Esophagus muscularis mucosa (tissue), 4 donors: Measurements from ENCODE around the gene MMP17. TPM values are rescaled to one million over a fixed set of nuclear protein-coding genes. Genes with fewer than 3 reads are reported as not detected.
"Not testable (repeated sequence)": the region's sequence is repeated elsewhere in the genome, so short reads cannot be mapped to it uniquely, and the experiment has no call there.

Source experiments
- DNase-seq: peaks from one replicate; pipeline ENCODE4 v3.0.0-alpha.2; 2017; ENCODE audit errors: extremely low spot score
- H3K27ac ChIP-seq, 4 donors: fragments of 200-600 bp; sonication (generic); replicated peaks in 1 of 4; 1 replicate in 3 of 4; 2 replicates in 1 of 4; pipeline ENCODE4 v1.5.1; 2016 to 2019; ENCODE audit warnings: mild to moderate bottlenecking in 1 of 4
- H3K27me3 ChIP-seq, 4 donors: fragments of 200-600 bp; sonication (generic); one replicate each; pipeline versions ENCODE4 v1.5.1 to v1.6.0; 2016 to 2019
- H3K36me3 ChIP-seq, 4 donors: fragments of 200-600 bp; sonication (generic); one replicate each; pipeline ENCODE4 v1.5.1; 2016 to 2019
- H3K4me1 ChIP-seq, 4 donors: fragments of 200-600 bp; sonication (generic); one replicate each; pipeline ENCODE4 v1.5.1; 2016 to 2019
- H3K4me3 ChIP-seq, 4 donors: fragments of 200-600 bp; sonication (generic); 1 replicate in 2 of 4; 2 replicates in 2 of 4; pipeline ENCODE4 v1.5.1; 2016 to 2019; ENCODE audit warnings: mild to moderate bottlenecking in 4 of 4, moderate library complexity in 1 of 4
- H3K9me3 ChIP-seq, 4 donors: fragments of 200-600 bp; sonication (generic); 1 replicate in 3 of 4; 2 replicates in 1 of 4; pipeline ENCODE4 v1.5.1; 2016 to 2019
- CTCF ChIP-seq, 3 experiments: fragments of 200-600 bp in 2 of 3; fragments of 450-650 bp in 1 of 3; sonication (generic) in 2 of 3; IDR thresholded peaks; one replicate each; pipeline ENCODE4 v1.5.1; 2017 to 2019; ENCODE audit warnings: antibody characterized with exemption in 3 of 3, mild to moderate bottlenecking in 2 of 3, moderate library complexity in 1 of 3
- EP300 ChIP-seq: sonication (generic); formaldehyde crosslinking; IDR thresholded peaks from one replicate; pipeline ENCODE4 v1.6.1; 2017; ENCODE audit warnings: antibody characterized with exemption
- POLR2A ChIP-seq: fragments of 450-650 bp; IDR thresholded peaks from one replicate; pipeline ENCODE4 v1.6.1; 2017; ENCODE audit warnings: antibody characterized with exemption, moderate library complexity, mild to moderate bottlenecking, low read depth
- POLR2AphosphoS5 ChIP-seq, 2 donors: sonication (generic); formaldehyde crosslinking; IDR thresholded peaks; one replicate each; pipeline ENCODE4 v1.6.1; 2017; ENCODE audit warnings: antibody characterized with exemption in 2 of 2
- WGBS: methylation state at CpG from one replicate; pipeline ENCODE4 v1.1.5; 2018; 5-methylcytosine and 5-hydroxymethylcytosine counted together
- intact Hi-C: fragments of 100-400 bp; cut with DNase I; formaldehyde crosslinking; loops from one replicate; pipeline ENCODE4 v1.15.1; 2023
- total RNA-seq, 4 donors: library from RNA; depleted of rRNA; stranded (reverse); fragments of >200 nt; gene quantifications; one replicate each; pipeline versions ENCODE4 v1.1.0 to v1.2.1, GENCODE V29; 2016

MMP17 gene
- total RNA-seq, 4 donors from 2014 or later = 2.5 to 5.8 (median 5.1) TPM

DNA sequence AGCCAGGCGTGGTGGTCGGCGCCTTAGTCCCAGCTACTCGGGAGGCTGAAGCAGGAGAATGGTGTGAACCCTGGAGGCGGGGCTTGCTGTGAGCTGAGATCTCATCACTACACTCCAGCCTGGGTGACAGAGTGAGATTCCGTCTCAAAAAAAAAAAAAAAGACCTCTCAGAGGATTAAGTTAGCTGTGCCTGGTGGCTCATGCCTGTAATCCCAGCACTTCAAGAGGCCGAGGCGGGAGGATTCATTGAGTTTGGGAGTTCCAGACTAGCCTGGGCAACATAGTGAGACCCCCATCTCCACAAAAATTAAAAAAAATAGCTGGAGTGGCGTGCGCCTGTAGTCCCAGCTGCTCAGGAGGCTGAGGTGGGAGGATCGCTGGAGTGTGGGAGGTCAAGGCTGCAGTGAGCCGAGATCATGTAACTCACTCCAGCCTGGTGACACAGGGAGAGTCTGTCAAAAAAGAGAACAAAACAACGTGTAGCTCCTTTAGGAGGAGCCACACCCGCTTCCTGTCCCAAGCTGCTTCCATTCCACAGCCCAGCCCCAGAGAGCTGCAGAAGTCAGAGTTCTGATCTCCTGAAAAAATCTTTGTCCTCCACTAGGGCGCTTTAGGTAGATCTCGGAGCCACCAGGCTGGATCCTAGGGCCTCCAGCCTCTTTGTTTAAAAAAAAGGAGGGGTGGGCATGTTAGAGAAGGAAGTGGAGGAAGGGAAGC lies 54.8 kb downstream of the MMP17 start:
- no peak for DNase-seq
- H3K27me3 ChIP-seq = no peaks in the 10 kb centered on the region
- TF ChIP-seq CTCF (IDR thresholded peaks at IDR 0.05) (no peak), POLR2A (no peak), EP300 (no peak), POLR2AphosphoS5 (IDR thresholded peaks at IDR 0.05) (no peak)
- H3K9me3 ChIP-seq = peaks cover 0 to 8% (median 0%) of the 10 kb centered on the region in 4 donors
- intact Hi-C loops = no loop called here
- H3K27ac ChIP-seq = no peak overlapping the region
- no peaks in the 10 kb centered on the region for H3K36me3 ChIP-seq
- 79% methylated on average over 16 of the region's 16 CpGs for WGBS
- no peaks in the 10 kb centered on the region for H3K4me1 ChIP-seq
- H3K4me3 ChIP-seq = no peak overlapping the region

- no peaks in the 10 kb centered on the region for H3K36me3 ChIP-seq
- 77% methylated on average over 4 of the region's 4 CpGs for WGBS
- H3K4me1 ChIP-seq = no peaks in the 10 kb centered on the region
- H3K27me3 ChIP-seq = no peaks in the 10 kb centered on the region
- DNase-seq = no peak
- H3K4me3 ChIP-seq = no peak overlapping the region
- peaks cover 0 to 8% (median 0%) of the 10 kb centered on the region in 4 donors for H3K9me3 ChIP-seq
- TF ChIP-seq EP300 = no peak
- no peak for TF ChIP-seq CTCF (IDR thresholded peaks at IDR 0.05)
- intact Hi-C loops = no loop called here
- no peak overlapping the region for H3K27ac ChIP-seq
These were observed 55.3 kb downstream of the MMP17 start for GRCh38 chr12:131883521-131883900.

GRCh38 chr12:131885076-131885475 lies 56.9 kb downstream of the MMP17 start:
- H3K27me3 ChIP-seq, DNase-seq, intact Hi-C loops, H3K4me1 ChIP-seq, H3K9me3 ChIP-seq, H3K27ac ChIP-seq, H3K36me3 ChIP-seq, H3K4me3 ChIP-seq: not testable (repeated sequence)
- 84% methylated on average over 8 of the region's 8 CpGs for WGBS

DNA sequence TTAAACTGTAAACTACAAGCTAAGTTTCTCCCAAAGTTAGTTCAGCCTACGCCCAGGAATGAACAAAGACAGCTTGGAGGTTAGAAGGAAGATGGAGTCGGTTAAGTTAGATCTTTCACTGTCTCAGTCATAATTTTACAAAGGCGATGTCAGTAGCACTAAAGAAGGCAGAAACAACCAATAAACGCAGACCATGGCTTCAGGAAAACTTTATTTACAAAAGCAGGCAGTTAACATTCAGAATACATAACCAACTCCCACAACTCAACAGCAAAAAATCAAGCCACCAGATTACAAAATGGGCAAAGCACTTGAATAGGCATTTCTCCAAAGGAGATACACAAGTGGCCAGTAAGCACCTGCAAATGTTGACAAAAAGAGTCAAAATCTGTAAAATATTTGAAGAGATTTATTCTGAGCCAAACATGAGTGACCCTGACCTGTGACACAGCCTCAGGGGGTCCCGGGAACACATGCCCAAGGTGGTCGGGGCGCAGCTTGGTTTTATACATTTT lies 57.4 kb downstream of the MMP17 start:
- intact Hi-C loops = no loop called here

DNA sequence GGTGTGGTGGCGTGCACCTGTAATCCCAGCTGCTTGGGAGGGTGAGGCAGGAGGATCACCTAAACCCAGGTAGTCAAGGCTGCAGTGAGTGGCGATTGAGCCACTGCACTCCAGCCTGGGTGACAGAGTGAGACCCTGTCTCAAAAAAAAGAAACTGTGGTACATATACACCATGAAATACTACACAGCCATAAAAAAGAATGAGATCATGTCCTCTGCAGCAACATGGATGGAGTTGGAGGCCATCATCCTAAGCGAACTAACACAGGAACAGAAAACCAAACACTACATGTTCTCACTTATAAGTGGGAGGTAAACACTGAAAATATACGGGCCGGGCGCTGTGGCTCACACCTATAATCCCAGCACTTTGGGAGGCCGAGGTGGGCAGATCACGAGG lies 63.5 kb downstream of the MMP17 start:
- H3K27me3 ChIP-seq, H3K36me3 ChIP-seq, H3K9me3 ChIP-seq, intact Hi-C loops, DNase-seq, H3K27ac ChIP-seq, H3K4me3 ChIP-seq: not testable (repeated sequence)
- H3K4me1 ChIP-seq = peaks cover 10 to 22% (median 16%) of the 10 kb centered on the region in 4 donors
- 84% methylated on average over 8 of the region's 8 CpGs for WGBS

More for the DNA sequence above, 57.4 kb downstream of the MMP17 start:
- no peaks in the 10 kb centered on the region for H3K27me3 ChIP-seq
- TF ChIP-seq POLR2AphosphoS5 (IDR thresholded peaks at IDR 0.05) (no peak), POLR2A (no peak), EP300 (no peak), CTCF (IDR thresholded peaks at IDR 0.05) (no peak)
- no peaks in the 10 kb centered on the region for H3K36me3 ChIP-seq
- 93% methylated on average over 7 of the region's 7 CpGs for whole genome bisulfite sequencing
- no peak for DNase-seq
- peaks cover 0 to 8% (median 0%) of the 10 kb centered on the region in 4 donors for H3K9me3 ChIP-seq
- no peak overlapping the region for H3K27ac ChIP-seq
- no peak overlapping the region for H3K4me3 ChIP-seq
- H3K4me1 ChIP-seq = no peaks in the 10 kb centered on the region
